Stimulated activated CD4-positive, alpha-beta T cell treated with anti-CD3 and anti-CD28 coated beads, Interleukin-12 subunit alpha, Interleukin-12 subunit beta, amount 100 ng/mL, for 24 hours (primary cell): ENCODE data around the gene CWC25.
"Not testable (repeated sequence)": the region's sequence is repeated elsewhere in the genome, so short reads cannot be mapped to it uniquely, and the experiment has no call there.

Source experiments
- DNase-seq, 2 experiments: peaks; one replicate each; pipeline ENCODE4 v3.0.0-alpha.2; 2020; ENCODE audit warnings: low read depth in 2 of 2

Gene CWC25

DNA sequence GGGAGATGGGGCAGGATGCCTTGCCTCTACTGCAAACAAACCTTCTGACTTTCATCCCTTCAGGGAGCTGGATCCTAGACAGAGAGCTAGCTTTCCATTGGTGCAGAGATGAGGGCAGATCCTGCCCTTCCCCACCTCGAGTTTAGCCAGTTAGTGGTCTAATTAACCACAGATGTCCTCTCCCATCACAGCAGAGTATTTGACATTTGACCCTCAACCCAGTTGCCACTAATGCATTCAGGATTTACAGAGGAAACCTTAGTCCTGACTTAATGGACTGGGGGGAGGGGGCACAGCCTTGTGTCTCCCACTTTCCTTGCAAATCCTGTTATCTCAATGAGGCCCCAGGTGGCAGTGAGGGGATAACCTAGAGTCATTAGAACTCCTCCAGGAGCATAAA is 35.9 kb downstream of the CWC25 start:
- DNase-seq: no peak

GRCh38 chr17:38787999-38788398 is 37.1 kb downstream of the CWC25 start:
- DNase-seq: not testable (repeated sequence)

DNA sequence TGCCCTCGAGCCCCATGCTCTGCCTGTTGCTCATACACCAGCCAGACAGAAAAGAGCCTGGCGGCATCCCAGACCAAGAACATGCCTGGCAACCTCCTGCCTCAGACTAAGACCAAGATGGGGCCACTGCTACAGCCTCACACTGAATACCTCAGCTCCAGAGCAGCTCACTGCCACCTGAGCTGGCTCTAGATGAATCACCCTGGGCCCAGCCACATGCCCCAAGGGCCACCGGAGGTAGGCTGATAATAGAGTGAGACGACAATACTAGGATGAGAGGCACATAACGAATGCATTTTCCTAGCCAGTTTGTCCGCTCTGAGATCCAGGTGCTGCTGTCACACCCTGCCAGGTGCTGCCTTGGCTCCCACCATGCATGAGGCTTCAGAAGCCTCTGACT is 38.7 kb downstream of the CWC25 start:
- DNase-seq: no peak

DNA sequence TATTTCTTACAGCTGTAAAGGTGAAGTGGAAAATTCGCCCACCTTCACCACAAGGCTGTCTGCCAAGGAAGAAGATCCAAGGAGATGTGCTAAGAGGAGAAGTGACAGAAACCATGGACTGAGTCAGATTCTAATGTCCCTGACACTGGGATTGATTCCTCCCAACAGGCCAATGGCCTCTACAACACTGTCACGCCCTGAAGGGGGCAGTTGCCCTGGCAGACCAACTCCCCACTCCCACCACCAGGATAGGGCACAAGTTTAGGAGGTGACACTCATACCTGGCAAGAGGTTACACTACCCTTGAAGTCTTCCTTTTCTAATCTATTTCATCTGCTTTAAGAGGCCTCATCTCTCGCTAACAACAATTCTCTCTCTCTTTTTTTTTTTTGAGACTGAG is 41.9 kb downstream of the CWC25 start:
- DNase-seq: no peak

- DNase-seq: no peak
Observed at GRCh38 chr17:38779965-38780752, 45.0 kb downstream of the CWC25 start.

- DNase-seq: no peak
Observed at GRCh38 chr17:38777641-38778250, 47.4 kb downstream of the CWC25 start.

DNA sequence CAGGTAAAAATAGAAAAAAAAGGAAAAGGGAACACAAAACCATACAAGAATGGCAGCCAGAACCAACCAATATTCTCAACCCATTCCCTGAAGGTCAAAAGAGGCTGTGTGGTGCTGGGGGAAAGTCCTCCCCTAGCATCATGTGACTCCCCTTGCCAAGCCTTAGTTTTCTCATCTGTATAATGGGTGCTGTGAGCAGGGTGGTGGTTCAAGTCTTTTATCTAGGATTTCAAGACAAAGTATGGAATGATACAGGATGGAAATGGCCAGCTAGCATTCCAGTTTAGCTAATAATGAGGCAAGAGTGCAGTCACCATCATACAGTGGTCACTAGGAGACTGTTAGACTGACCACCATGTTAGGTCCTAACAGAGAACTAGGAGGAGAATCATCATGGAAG is 51.9 kb downstream of the CWC25 start:
- DNase-seq: no peak

DNA sequence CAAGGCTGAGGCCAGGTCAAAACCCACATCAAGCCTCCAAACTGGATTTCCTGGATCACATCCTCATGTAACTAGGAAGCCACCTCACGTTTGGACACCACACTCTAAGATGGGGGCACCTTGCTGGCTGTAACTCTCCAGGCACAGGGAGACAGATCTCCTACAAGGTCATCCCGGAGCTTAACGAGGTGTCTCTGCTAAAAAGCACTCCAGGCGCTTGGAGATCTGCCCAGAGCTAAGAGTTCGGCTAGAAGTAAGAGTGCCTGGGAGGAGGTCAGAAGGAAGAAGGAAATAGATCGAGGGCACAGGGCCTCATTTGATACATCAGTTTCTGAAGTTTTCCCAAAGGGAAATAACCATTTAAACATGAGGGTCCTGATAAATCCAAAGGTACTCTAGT is 56.7 kb downstream of the CWC25 start:
- no peak for DNase-seq

- no peak for DNase-seq
Observed at GRCh38 chr17:38766341-38766740, 58.8 kb downstream of the CWC25 start.

DNA sequence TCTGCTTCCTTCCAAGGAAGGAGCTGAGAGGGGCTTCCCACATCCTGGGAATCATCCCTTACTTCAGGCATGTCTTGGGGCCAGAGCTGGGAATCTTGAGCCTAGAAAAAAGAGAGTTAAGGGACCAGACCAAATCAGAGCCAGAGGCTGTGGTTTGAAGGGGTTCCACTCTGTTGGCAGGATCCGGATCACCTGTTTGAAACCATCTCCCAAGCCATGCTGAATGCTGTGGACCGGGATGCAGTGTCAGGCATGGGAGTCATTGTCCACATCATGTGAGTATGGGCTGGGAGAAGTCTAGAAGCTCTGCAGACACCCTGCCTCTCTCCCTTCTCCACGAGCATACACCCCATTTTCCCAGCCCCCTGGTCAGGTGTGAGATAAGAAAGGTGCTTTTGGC is 62.9 kb downstream of the CWC25 start:
- DNase-seq: no peak

DNA sequence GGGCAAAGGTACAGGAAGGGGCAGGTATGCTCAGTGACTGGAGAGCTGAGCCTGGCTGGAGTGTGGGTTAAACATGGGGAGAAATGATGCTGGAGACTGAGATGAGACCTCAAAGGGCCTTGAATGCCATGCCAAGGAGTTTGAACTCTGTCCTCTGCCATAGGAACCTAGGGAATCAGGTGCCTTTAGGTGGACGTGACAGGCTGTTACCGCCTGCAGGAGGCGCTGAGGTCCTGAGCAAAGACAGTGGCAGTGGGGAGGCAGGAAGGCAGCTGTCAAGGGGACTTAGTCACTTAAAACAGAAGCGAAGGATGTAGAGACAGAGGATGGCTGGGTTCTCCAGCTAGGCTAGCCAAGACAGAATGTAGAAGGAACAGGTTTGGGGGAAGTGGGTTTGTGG is 63.5 kb downstream of the CWC25 start:
- no peak for DNase-seq

DNA sequence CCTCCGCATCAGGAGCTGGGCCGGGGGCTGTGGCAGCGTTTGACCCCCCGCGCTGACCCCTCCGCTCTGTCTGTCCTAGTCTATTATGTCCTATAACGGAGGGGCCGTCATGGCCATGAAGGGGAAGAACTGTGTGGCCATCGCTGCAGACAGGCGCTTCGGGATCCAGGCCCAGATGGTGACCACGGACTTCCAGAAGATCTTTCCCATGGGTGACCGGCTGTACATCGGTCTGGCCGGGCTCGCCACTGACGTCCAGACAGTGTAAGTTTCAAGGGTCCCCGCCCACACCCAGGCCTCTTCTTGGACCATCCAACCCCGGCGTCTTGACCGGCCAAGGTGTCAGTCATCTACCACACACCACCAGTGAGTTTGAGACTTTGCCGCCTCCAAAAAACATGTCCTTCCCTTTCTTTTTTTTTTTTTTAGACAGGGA is 72.0 kb downstream of the CWC25 start:
- DNase-seq: no peak

- DNase-seq: peak; percentile 93 to 97
Observed at GRCh38 chr17:38752308-38753070, 72.6 kb downstream of the CWC25 start, which contains the start of gene PSMB3. Gene PSMB3, plus strand, starts transcription at chr17:38752741. Its CDS starts 86 bp downstream, at chr17:38752827.

DNA sequence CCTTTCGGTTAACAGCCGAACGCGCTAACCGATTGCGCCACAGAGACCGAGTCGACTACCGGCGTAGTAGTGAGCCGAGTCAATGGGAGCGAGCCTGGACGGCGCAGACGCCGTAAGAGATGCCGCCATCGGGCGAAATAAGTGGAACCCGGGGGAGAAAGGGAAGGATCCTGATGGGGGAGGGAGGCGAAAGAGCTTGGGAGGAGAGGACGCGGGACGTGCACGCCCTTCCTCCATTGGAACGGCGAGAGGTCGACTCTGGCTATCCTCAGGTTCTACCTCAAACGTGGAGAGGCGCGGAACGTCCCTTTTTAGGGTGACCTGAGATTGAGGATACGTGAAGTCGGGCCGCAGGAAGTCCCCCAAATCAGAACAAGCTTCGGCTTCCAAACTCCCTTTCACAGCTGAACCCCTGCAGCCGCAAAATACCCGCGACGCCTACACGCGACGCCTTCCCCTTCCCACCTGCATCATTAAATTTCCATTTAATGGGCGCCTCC is 73.3 kb downstream of the CWC25 start:
- DNase-seq: peak; percentile 77 to 82

DNA sequence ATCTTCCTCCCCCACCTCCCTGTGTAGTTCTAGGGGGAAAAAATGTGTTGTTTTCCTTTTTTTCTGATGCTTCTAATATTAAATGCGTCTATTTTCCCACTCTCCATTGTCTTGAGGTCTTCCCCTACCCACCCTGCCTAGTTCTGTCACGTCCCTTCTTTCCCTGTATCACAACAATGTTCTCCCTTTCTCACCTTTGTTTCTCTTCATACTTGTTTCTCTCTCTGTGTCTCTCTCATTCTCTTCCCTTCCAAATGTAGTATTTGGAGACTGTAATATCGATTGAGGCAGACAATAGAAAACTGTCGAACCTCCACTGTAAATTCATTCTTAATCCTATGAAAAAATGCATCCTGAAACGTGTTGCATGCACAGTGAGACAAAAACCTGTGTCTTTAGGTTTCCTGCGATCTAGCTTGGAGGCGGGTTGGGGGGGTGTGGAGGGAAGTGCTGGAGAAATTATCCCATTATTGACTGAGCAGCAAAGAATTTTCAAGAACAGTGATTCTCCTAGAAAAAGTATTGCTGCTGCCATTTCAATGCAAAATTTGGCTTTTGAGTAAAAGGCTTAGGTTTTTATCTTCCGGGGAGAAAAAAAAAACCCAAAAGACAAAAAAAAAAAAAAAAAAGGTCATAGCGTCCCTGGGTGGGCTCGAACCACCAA is 73.8 kb downstream of the CWC25 start:
- DNase-seq: no peak
